ENCODE data around the gene STX18.

DNA sequence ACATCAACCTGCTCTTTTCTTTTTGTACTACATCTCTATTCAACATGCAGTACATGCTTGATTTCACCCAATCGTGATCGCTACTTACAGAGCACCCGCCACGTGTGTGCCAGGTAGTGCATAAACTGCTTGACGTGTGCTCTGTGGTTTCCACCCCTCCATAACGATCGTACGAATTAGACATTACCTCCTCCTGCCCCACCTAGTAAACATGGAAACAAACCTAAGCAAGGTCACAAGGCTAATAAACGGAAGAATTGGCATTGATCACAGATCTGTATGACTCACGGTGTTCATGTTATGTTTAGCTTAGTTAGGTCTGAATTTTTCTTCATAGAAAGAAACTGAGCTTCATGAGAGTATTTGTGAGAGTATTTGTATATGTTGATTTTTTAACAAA is 64.1 kb downstream of the STX18 start:
- no peak for TF ChIP-seq ZKSCAN1 (IDR thresholded peaks at IDR 0.05; ENCODE audit: low read length)
- TF ChIP-seq ZBTB7B (CRISPR knock-in tag; IDR thresholded peaks at IDR 0.05): no peak
- no peak for TF ChIP-seq ZNF326 (CRISPR knock-in tag; IDR thresholded peaks at IDR 0.05; ENCODE audit: borderline replicate concordance)
- no peak for TF ChIP-seq EZH2 (conservative IDR thresholded peaks at IDR 0.05; ENCODE audit: low read depth, low read length)
- TF ChIP-seq ZNF251 (CRISPR knock-in tag; IDR thresholded peaks at IDR 0.05): no peak
- no peak for TF ChIP-seq PHF5A (CRISPR knock-in tag; IDR thresholded peaks at IDR 0.05; ENCODE audit: low read depth, unreplicated experiment)
- TF ChIP-seq KLF9 (CRISPR knock-in tag; IDR thresholded peaks at IDR 0.05; ENCODE audit: low read depth): no peak
- TF ChIP-seq SMC3 (IDR thresholded peaks at IDR 0.05; ENCODE audit: low read length): no peak
- no peak for TF ChIP-seq MTF1 (CRISPR knock-in tag; IDR thresholded peaks at IDR 0.05)
- TF ChIP-seq, protein P1, sequence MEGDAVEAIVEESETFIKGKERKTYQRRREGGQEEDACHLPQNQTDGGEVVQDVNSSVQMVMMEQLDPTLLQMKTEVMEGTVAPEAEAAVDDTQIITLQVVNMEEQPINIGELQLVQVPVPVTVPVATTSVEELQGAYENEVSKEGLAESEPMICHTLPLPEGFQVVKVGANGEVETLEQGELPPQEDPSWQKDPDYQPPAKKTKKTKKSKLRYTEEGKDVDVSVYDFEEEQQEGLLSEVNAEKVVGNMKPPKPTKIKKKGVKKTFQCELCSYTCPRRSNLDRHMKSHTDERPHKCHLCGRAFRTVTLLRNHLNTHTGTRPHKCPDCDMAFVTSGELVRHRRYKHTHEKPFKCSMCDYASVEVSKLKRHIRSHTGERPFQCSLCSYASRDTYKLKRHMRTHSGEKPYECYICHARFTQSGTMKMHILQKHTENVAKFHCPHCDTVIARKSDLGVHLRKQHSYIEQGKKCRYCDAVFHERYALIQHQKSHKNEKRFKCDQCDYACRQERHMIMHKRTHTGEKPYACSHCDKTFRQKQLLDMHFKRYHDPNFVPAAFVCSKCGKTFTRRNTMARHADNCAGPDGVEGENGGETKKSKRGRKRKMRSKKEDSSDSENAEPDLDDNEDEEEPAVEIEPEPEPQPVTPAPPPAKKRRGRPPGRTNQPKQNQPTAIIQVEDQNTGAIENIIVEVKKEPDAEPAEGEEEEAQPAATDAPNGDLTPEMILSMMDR (CRISPR knock-in tag; IDR thresholded peaks at IDR 0.05): no peak
- no peak for TF ChIP-seq NR2C2 (CRISPR knock-in tag; IDR thresholded peaks at IDR 0.05; ENCODE audit: borderline replicate concordance)

Measured in HepG2 (cell line).